GM21529 (cell line): ENCODE data around the gene ZNF609.
A peak's percentile ranks its signal among the peaks of the same experiment; 100 is the strongest.
"Not testable (repeated sequence)": the region's sequence is repeated elsewhere in the genome, so short reads cannot be mapped to it uniquely, and the experiment has no call there.

Experiments
- ATAC-seq: cut with Tn5 transposase; IDR thresholded peaks from one replicate; pipeline ENCODE4 v1.9.1; 2021; ENCODE audit not compliant: unreplicated experiment

Gene ZNF609

DNA sequence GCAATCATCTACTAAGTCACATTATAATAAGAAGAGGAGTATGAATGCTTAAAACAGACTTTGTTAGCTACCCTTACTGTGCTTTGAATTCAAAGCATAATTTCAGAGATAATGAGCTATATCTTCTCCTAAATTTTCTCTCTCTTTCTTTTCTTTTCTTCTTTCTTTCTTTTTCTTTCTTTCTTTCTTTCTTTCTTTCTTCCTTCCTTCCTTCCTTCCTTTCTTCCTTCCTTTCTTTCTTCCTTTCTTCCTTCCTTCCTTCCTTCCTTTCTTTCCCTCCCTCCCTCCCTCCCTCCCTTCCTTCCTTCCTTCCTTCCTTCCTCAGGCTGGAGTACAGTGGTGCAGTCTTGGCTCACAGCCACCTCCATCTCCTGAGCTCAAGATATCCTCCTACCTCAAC is 184.4 kb downstream of the ZNF609 start:
- ATAC-seq = not testable (repeated sequence)

DNA sequence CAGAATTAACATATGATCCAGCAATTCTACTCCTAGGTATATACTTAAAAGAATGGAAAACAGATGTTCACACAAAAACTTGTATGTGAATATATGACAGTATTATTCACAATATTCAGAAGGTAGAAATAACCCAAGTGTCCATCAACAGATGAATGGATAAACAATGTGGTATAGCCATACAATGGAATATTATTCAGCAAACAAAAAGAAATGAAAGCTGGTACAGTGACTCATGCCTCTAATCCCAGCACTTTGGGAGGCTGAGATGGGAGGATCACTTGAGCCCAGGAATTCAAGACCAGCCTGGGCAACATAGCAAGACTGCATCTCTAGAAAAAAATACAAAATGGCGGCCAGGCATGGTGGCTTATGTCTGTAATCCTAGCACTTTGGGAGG is 185.6 kb downstream of the ZNF609 start:
- no peak for ATAC-seq

DNA sequence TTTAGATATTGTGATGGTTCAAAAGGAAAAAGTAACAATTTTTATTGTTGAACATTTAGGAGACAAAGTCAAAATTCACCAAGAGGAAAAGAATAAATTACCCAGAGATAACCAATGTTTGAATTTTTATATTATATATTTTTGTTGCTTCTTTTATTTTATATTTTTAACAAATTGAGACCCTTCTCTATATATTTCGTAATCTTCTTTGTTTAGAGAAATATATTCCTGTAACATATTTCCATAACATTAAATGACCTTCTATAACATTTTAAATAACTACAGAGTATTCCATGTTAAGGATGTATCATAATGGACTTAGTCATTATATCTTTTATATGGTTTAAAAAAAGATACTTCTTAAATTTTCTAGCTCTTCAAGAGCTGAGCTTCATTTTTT is 187.0 kb downstream of the ZNF609 start:
- ATAC-seq = no peak

DNA sequence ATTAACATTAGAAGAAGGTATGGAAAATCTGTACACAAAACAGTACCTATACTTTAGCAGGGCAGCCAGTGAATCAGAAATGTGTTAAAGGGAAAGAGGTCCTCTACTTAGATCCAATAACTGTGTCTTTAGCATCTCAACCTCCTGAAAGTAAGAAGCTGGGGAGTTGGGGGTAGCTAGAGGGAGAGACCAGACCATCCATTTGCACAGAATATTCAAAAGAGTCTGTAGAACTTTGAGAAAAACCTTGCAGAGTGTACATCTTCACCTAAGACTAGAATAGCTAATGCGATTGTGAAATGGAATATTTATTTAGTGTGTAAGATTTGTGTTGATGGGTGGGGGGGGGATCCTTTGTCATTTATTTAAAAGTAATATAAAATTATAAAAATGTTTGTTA is 190.2 kb downstream of the ZNF609 start:
- no peak for ATAC-seq

DNA sequence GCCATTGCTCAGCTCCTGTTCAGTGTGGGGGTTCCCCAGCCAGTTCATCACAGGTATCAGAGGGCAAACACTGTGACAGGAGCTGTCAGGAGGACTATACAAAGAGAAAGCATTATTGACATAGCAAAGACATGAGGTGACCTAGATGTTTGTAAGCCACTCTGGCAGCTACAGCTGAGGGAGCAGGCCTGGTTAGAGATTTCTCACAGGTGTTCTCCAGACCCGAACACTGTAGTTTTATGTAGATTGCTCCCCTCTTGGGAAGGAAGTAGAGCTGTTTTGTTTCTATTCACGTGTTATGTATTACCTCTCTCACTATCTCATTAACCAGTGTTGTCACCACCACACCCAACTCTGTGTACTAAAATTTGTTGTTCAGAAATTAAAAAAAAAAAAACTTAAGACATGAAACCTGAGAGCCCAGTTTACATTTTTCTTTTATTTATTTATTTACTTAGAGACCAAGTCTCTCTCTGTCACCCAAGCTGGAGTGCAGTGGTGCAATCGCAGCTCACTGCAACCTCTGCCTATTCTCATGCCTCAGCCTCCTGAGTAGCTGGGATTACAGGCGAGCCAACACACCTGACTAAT is 191.3 kb downstream of the ZNF609 start:
- peak; percentile 81 for ATAC-seq

DNA sequence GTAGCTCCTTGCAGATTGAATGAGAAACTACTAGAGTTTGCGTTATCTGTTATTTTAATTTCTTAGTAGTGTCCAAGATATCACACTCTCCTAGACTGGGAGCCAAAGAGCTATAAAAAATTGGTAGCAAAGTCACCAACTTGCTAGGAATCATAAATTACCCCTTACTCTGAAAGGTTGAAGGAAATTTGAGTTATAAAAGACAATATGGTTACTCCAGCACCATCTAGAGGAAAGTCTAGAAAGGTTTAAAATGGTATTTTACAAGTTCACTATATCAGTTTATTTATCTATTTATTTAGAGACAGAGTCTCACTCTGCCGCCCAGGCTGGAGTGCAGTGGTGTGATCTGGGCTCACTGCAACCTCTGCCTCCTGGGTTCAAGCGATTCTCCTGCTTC is 193.4 kb downstream of the ZNF609 start:
- no peak for ATAC-seq

DNA sequence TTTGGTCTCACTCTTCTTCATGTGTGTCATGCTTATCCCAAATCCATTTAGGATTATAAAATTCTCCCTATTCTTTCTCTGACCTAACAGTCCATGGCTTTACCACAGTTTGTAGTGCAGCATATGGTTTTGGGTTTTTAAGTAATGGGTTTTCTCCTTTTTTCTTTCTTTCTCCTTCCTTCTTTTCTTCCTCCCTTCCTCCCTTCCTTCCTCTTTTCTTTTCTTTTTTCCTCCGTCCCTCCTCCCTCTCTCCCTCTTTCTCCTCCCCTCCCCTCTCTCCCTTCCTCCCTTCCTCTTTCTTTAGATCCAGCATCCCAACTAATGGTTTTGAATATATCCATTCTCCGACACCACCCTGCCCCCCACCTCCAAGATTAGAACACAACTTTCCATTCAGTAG is 196.1 kb downstream of the ZNF609 start:
- ATAC-seq = no peak

DNA sequence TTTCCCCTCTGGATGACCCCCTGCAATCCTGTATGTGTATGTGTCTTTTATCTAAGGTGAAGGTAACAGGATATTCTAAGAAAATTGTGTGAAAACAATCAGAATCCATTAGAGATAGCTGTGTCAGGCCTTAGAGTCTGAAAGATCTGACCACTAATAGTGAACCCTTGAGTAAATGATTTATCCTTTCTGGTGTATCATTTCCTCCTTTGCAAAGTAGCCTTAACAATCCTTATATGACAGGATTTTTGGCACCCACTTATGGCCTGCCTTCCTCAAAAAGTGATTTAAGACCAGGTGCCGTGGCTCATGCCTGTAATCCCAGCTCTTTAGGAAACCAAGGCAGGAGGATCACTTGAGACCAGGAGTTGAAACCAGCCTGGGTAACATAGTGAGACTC is 204.8 kb downstream of the ZNF609 start:
- peak; percentile 59 for ATAC-seq

DNA sequence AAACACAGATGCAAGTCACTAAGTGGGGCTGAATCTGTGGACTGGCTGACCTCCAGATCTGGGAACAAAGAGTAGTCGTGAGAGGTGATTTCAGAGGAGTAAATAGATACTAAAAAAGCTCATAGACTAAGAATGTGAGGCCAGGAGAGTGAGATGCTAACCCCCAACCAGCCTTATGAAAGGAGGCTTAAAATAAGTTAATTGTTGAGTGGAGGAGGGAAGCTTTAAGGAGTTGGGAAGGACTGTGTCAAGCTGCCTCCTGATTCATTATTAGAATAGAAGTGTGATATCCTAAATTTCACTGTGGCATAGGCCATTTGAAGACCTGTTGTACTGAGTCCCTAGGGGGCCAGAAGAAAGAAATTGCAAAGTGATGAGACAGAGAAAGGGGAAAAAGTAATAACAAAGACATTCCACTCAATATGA is 207.4 kb downstream of the ZNF609 start:
- ATAC-seq = no peak

DNA sequence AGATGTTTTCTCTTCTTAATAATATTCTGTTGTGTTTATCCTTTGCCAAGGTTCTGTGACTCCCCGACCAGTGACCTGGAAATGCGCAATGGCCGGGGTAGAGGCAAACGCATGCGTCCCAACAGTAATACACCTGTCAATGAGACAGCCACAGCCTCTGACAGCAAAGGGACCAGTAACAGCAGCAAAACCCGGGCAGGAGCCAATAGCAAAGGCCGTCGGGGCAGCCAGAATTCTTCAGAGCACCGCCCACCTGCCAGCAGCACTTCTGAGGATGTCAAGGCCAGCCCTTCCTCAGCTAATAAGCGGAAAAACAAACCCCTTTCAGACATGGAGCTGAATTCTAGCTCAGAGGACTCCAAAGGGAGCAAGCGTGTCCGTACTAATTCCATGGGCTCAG is 213.5 kb downstream of the ZNF609 start:
- no peak for ATAC-seq

DNA sequence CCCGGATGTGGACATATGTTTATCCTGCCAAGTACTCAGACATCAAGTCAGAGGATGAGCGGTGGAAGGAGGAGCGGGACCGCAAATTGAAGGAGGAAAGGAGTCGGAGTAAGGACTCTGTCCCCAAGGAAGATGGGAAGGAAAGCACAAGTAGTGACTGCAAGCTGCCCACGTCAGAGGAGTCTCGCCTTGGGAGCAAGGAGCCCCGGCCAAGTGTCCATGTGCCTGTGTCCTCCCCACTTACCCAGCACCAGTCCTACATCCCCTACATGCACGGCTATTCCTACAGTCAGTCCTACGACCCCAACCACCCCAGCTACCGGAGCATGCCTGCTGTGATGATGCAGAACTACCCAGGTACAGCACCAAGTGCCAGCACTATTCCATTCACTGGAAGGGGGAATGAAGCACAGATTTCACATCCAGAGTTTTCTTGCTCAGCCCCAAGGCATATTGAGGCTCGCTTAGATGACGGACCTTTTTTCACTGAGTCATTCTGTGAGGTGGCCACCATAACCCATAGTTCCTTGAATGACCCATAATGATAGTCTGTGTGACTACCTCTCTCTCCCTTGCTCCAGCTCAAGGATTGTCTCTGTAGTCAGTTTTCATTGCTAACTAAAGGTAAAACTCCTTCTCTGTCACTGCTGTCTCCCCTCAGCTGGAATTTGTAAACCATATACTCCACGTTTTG is 217.9 kb downstream of the ZNF609 start:
- ATAC-seq = no peak

DNA sequence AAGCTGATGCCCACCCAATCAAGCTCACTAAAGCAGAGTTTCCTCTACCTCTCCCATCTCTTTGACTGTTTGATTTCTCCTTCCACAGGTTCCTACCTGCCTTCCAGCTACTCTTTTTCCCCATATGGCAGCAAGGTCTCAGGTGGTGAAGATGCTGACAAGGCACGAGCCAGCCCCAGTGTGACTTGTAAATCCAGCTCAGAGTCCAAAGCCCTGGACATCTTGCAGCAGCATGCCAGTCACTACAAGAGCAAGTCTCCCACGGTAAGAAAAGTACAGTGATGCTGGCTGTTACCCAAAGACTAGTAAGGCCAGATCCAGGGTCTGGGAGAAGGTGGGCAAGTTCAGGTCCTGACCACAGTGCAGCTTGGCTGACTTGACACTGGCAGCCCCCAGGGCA is 219.7 kb downstream of the ZNF609 start:
- no peak for ATAC-seq

DNA sequence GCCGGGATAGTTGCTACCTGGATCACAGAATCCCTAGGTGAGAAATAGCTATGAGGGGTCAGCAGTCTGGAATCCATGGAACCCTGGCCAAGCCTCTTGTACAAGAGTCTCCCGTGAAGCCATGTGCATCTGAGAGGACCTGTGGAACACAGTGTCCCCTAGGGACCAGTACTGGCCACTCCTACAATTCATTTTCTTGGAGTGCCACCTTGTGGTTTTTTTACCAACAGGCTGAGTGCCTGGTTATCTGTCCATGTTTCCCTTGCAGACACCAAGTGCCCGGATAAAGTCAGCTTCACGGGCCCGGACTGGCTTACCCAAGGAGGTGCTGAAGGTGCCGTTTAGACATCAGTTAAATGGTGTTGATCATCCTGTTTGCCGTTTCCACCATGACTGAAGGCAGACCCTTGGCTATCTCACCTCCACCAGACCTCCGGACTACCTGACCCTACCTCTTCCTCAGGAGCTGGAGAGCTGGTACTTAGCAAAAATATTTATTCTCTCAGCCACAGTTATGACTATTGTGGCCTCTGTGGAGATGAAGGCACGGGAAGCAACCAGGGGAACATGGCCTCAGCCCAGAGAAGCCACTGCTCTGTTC is 221.1 kb downstream of the ZNF609 start:
- ATAC-seq = no peak

DNA sequence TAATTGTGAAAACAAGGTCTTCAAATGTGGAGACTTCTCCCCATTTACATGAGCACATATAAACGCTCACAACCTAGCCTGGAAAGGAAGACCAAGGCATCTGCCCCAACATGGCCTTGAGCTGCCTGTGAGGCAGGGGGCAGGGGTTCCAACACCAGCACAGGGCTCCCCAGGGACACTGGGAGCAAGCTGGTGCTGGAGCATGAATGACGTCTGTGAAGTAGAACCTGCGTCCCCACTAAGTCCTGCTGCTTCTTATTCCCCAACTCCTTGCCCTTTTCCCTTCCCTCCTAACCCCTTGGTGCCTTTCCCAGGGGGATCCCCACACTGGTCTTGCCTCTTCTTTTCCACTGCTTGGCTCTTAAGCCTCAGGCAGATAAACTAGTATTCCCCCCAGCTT is 221.9 kb downstream of the ZNF609 start:
- ATAC-seq = no peak

DNA sequence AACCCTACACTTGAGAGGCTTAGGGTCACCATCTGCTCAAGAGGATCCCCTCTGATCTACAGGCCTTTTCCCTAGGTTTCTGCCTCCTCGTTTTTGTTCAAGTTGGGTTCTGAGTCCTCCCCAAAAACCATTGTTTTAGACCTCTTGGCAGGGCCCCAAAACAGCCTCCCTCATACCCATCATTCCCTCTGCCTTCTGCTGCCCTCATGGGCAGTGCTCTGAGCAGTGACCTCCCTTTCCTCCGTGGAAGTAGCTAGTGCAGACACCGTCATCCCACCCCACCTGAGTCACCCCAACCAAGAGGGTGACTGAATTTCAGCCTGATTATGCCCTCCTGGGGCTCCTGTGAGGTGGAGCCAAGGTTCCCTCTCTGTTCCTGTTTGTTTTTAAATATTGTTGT is 223.0 kb downstream of the ZNF609 start:
- ATAC-seq = no peak

DNA sequence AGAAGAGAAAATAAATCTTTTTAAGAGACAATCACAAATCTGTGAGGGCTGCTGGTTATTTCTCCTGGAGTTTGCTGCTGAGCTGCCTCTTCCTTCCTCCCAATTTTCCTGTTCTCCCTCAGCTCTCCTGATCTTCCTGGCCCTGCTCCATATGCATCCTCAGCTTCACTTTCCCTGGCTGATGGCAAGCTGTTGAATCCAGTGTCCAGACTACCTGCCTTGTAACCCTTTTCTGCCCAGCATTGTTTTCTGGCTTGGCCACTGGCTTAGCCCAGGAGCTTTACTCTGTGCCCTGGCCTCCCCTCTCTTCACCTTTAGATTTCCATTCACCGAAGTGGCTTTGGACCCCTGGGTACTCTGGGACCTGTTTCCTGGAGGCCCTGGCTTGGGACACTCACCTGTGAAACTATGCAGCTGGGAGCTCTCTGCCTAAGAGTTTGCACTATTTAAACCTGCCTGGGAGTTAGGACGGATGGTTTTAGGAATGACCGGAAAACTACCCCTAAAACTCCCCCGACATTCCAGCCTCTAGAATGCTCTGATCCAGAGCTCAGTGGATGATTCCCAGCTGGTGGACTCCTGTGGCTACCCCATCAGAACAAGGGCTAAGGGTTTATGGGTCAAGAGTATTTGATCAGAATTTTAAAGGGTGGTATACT is 225.0 kb downstream of the ZNF609 start:
- ATAC-seq = no peak

DNA sequence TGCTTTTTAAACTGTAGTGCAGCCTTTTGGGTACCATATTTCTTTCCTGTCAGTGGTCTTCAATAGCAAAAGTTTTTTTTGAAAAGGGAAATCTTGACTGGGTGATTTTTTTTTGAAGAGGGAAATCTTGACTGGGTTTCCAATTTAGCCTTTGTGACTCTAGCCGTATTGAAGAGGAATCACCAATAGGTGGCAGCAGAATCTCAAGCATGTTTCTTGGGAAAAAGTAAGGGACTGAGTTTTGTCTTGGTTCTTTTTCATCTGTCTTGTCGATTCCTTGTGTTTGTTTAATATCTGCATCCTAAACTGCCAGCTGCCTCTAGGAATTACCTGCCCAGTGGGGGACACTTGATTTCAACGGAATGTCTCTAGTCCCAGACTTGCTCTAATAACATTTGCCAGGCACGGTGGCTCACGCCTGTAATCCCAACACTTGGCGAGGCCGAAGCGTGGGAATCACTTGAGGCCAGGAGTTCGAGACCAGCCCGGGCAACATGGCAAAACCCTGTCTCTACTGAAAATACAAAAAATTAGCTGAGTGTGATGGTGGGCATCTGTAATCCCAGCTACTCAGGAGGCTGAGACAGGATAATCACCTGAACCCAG is 225.9 kb downstream of the ZNF609 start:
- no peak for ATAC-seq

DNA sequence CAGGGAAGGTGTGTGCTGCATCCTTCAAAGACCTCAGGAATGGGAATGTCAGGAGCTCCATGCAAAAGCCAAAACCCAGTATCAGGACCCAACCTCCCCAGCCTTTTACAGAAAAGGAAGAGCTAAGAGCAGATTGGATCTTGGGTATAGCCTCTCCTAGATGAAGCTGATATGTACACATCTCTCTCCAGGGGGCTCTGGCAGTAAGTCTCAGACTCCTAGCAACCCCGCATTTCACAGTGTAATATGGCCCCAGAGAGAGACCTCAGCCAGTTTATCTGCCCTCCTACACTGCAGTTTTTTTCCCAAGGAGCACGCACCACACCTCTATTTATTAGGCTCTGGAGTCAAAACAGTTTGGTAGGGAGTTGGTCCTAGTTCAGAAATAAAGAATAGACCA is 226.8 kb downstream of the ZNF609 start:
- no peak for ATAC-seq

DNA sequence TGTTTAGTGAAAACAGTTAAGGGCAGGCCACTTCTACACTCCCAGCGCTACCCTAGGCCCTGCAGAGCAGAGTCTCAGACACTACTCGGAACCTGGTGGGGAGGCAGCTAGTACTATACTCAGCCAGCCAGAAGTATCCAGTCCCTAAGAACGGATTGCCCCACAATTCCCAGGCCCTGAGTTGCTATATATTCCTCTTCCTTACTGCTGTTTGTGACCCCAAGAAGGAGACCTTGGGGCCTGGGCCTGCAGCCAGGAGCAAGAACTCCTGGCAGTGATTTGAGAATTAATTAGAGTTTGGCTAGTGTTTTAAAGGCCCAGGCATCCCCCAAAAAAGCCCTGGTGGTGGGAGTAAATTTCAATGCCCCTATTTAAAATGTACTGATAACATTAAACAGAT is 227.3 kb downstream of the ZNF609 start:
- ATAC-seq = no peak

DNA sequence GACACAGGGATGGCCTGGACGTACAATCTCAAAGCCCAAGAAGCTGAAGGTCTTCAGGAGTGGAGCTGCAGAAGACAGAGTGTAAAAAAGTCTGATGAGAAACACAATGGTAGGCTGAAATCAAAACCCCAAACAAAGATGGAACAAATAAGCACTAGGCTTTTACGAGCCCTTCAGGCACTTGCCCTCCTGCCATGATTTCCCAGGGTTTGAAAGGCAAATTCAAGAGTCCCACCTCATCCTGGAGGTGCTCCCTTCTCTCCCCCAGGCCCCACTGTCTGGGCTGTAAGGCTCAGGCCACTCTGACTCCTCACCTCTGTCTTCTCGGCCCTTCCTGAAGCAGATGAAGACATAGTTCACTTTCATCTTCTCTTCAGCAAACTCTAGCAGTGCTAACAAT is 228.4 kb downstream of the ZNF609 start:
- no peak for ATAC-seq

DNA sequence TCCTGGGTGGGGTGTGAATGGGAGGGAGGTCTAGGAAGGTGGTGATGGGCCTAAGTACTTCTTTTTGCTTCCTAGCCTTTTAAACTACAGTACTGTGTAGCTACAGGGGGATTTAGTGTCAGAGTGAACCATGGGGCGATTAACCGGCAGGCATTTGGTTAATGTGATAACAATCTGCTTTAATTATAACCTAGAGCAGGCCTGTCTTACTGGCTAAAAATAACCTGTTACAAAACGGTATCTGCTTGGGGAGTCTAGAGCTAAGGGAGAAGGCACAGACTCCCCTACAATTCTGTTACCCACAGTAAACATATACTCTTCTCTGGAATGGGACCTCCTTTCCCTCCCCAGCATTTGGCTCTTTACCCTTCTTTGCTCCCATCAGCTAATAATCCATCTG is 229.6 kb downstream of the ZNF609 start:
- ATAC-seq = no peak
